IPS-NIHi7 (cell line): ENCODE data around the gene GMPR2.
A peak's percentile ranks its signal among the peaks of the same experiment; 100 is the strongest.

ENCODE experiments used
- DNase-seq: peaks from one replicate; pipeline ENCODE4 v3.0.0; 2012; ENCODE audit warnings: mixed read lengths; ENCODE audit errors: extremely low spot score

GMPR2 gene

GRCh38 chr14:24252289-24253124 lies 19.8 kb downstream of the GMPR2 start:
- DNase-seq: no peak

DNA sequence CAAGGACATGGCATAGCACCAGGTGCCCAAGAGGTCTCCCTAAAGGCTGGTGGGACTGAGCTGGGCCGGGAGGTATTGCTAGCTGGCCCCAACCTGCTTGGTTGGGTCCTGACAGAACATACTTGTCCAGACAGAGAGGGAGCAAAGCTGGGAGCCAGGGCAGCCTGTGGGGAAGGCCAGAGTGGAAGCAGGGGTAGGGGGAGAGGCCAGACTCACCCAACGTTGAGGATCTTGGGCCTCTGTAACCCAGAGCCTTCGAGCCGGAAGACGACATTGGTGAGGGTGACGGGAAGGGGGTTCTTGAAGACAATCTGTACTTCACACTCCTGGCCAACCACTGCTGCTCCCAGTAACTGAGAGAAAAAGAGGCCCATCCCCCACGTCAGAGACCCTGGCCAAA lies 21.2 kb downstream of the GMPR2 start:
- DNase-seq: no peak

DNA sequence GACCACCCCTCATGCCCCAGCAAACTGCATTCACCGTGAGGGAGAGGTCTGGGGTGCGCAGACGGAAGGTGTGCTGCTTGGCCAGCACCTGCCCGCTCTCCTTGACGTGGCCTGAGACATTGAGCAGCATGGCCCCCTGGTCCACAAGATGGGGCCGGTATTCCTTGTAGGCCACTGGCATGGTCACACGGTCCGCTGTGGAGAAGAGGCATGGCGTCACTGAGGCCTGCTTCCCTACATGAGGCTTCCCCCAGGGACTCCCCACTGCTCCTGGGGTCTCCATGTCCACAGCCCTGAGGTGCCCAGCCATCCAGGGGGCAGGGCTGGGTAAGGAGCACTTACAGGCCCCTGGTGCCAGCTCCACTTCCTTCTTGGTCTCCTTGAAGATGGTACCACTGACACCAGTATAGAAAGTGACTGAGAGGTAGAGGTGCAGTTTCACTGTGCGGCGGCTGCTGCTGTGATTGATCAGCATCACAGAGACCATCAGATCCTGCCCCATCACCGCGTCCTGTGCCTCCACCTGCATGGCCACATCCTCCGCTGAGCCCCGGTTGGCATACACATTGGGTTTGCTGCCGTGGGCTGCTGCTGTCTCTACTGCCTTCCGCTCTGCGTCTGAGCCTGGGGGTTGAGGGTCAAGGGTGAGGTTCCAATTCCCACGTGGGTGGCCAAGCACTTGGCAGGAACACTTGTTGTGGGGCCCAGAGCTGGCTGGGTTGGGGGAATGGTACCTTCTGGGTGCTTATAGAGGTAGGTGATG lies 22.1 kb downstream of the GMPR2 start:
- DNase-seq: no peak

DNA sequence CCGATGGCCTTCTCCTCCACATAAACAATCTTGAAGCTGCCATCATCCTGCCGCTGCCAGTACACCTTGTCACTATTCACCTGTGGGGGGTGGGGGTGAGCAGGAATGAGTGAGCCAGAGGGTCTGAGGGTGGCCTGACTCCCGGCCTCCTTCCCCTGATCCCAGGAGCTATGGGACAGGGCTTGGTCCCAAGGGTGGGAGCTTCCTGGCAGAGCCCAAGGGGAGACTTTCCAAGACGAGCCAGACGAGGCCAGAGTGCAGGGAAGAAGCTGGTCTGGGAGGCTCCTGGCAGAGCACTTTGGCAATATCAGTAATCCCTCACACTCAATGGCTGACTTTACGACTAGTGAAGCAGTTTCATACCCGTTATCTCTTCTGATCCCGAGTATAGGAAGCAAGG lies 22.7 kb downstream of the GMPR2 start:
- DNase-seq: no peak

DNA sequence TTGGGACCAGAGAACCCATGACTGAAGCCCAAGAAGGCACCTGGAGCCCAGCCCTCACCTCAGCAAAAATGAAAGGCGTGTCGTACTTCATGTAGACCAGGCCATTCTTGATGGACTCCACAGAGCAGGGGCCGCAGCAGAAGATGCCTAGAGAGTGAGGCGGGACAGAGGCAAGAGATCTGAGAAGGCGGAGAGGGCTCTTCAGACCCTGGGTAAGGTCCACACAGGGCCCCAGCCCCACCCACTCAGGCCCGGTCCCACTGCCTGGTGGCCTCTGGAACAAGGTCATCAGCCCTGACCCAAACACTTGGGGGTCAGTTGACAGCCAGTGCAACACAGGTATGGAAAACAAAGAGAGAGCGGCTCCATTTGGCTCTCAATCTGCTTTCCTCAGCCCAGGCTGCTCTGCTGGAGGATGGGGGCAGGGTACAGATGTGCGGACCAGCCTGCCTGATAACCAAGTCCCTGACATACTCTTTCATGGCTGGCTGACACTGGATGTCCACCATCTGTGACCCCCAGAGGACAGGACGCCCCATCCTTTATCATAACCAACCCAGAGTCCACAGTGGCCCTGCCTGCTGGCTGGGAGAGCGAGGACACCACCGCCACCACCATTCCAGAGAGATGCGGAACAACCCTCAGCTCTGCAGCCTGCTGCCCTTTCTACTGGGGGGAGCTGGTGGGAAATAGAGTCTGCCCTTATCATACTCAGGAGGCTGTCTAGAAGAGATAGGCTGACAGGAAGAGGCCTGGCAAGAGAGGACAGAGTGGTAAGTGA lies 23.4 kb downstream of the GMPR2 start:
- DNase-seq: no peak

DNA sequence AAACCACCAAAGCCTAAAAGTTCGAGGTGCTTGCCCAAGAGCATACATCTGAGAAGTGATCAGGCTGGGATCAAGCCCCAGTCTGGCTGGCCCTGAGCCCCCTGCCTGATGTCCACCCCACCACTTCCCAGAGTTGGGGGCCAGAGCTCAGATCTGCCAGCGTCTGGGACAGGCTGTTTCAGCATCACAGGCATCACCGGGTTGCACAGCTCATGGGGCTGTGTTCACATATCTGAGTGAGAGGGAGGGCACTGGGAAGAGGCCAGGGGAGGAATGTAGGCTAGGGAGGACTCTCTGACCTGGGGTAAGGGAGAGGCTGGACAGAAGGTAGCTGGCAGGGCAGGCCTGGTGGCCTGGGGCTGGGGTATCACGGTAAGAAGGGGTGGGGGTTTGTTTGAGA lies 24.2 kb downstream of the GMPR2 start:
- DNase-seq: no peak

- DNase-seq: no peak
Observed at GRCh38 chr14:24258119-24258518, 25.4 kb downstream of the GMPR2 start.

GRCh38 chr14:24258548-24259265 lies 26.0 kb downstream of the GMPR2 start:
- no peak for DNase-seq

DNA sequence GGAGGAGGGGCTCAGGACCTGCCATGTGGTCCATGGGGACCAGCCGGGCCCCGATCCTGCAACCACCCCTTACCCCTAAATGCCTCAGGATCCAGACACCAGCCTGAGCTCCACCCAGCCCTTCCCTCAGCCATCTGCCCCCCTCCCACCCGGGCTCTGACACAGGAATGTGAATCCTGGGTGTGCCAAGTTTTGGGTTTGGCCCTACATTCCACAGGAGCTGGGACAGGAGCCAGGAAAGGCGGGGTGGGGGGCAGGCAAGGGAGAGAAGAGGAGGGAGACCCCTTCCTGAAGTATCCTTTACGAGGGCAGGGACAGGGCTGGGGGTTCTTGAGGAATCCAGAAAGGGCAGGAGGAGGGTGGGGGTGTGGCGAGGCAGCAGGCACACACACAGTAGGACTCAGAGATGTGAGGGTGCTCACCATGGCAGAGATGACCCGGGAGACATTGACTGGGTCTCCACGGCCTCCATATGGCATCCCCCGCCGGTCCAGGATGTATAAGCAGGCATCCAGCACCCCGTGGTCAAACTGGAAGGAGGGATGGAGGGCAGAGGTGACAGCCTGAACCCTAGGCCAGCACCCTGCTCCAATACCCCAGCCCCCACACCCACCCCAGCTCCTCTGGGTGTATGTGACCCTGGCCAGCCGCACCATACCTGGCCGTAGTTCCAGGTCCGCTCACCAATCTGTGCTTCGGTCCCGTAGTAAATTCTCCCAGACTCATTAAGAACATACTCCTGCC lies 26.7 kb downstream of the GMPR2 start:
- no peak for DNase-seq

GRCh38 chr14:24260026-24260779 lies 27.5 kb downstream of the GMPR2 start:
- no peak for DNase-seq

DNA sequence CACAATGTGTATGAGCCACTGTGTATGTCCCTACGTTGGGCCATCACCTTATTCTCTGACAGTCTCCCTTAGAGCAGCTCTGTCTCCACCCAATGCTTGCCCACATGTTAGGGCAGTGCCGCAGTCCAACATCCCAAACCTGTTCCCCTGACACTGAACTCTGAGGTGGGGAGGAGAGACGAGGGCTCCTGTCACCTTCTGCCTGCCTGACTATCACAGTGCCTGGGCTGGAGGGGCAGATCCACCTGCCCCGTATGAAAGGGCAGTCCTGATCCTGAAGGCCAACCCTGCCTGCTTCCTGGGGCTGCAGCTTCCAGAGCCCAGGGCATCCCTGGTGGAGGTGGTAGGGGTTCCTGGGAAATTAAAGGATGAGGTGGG lies 28.0 kb downstream of the GMPR2 start:
- DNase-seq: no peak

- no peak for DNase-seq
Observed at GRCh38 chr14:24261256-24261968, 28.7 kb downstream of the GMPR2 start.

GRCh38 chr14:24261969-24262327 lies 29.2 kb downstream of the GMPR2 start:
- no peak for DNase-seq

GRCh38 chr14:24262821-24263733 lies 30.3 kb downstream of the GMPR2 start, which contains the start of gene TGM1:
TSS of gene TGM1 (minus strand) at chr14:24263177. CDS start at chr14:24262352, 825 bp downstream.
- peak; percentile 46 for DNase-seq

- no peak for DNase-seq
Observed at GRCh38 chr14:24263848-24264247, 31.1 kb downstream of the GMPR2 start.

DNA sequence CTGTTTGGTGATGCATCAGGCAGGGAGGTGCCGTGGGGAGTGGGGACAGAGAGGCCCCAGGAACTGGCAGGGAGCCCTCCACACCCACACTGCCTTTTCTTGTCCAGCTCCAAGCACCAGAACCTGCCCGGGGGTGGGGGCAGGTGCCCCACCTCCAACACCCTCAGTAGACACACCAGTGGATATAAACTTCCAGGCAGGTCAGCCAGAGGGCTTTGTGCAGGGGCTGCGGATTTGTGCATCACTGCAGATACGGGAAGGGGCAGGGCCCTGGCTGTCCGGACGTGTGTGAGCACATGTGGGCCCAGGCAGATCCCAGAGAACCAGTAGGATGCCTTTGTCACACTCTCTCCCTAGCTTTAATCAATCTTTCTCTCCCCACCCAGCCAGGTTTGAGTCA lies 31.6 kb downstream of the GMPR2 start:
- no peak for DNase-seq

- DNase-seq: no peak
Observed at GRCh38 chr14:24266344-24267244, 33.9 kb downstream of the GMPR2 start.
